NCI-H187 (cell line): ENCODE results near the gene ZNF709.
A peak's percentile ranks its signal among the peaks of the same experiment; 100 is the strongest.
"Not testable (repeated sequence)": the region's sequence is repeated elsewhere in the genome, so short reads cannot be mapped to it uniquely, and the experiment has no call there.

ENCODE experiments used
- DNase-seq, 2 experiments: peaks; one replicate each; lab custom pipeline; 2025; lab: John Stamatoyannopoulos, UW

Gene ZNF709

DNA sequence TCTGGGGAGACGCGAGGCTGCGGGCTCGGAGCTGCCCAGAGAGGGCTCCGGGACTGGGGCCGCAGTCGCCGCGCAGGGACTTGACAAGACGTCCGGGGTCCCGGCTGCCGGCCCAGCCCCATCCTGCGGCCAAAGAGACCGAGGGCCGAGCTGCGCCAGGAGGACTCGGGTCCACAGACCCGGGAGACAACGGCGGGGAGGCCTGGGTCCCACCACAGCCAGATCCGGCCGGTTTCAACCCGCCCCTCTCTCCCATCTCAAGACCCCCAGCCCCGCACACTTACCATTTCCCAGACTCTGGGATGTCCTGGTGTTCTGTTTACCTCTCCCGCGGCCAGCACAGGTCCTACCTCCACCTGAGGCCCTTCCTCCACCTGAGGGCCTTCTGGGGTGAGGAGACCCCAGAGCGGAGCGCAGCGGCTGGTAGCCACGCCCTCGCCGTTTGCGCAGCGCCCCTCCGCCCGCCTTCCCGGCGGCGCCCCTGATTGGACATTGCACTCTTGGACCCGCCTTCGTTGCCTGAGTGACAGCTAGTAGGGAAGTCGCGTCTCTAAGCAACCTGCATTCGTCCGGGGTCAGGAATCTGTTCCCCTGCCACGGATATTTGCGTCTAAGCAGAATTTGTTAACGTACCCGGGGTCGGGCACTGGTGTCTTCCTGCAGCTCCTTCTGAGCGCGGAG is at the start of gene ZNF709:
Gene ZNF709 (minus strand): TSS at position 446 of the 681 bp plus-strand sequence. CDS start 159 bp downstream, at position 287.
- peak; percentile 11 to 69 for DNase-seq

DNA sequence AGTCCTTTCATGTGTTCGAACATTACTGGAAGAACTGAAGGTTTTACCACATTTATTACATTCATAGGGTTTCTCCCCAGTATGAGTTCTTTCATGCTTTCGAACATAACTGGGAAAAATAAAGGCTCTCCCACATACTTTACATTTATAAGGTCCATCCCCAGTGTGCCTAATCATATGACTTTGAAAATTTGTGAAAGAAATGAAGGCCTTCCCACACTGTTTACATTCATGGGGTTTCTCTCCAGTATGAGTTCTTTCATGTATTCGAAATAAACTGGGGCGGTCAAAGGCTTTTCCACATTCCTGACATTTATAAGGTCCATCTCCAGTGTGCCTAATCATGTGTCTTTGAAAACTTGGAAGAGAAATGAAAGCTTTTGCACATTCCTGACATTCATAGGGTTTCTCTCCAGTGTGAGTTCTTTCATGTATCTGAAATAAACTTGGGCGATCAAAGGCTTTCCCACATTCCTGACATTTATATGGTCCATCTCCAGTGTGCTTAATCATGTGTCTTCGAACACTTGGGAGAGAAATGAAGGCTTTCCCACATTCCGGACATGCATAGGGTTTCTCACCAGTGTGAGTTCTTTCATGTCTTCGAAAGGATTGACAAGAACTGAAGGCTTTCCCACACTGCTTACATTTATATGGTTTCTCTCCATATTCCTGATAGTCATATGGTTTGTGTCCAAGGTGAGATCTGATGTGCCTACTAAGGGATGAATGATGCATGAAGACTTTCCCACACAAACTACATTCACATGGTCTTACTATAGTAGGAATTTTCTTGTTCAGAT is 42.6 kb upstream of the ZNF709 start:
- no peak for DNase-seq

DNA sequence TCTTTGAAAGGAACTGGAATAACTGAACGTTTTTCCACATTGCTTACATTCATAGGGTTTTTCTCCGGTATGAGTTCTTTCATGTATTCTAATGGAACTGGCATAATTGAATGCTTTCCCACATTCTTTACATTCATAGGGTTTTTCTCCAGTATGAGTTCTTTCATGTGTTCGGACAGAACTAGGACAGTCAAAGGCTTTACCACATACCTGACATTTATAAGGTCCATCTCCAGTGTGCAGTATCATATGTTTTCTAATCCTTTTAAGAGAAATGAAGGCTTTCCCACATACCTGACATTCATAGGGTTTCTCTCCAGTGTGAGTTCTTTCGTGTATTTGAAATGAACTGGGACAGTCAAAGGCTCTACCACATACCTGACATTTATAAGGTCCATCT is 41.9 kb upstream of the ZNF709 start:
- DNase-seq: no peak

DNA sequence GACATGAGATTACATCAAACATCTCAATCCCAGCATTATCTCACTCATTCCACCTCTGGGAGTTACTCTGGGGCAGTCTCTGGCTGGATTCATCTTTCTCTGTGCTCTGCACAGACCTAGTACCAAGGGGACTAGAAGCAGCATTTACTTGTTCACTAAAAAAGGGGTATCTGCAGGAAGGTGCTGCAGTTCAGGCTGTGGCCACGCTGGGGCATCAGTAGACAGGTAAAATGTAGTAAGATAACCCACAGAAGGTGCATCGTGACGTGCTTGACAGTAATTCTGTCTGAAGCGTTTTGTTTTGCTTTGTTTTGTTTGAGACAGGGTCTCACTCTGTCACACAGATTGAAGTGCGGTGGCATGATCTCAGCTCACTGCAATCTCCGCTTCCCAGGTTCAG is 37.4 kb upstream of the ZNF709 start:
- DNase-seq: no peak

DNA sequence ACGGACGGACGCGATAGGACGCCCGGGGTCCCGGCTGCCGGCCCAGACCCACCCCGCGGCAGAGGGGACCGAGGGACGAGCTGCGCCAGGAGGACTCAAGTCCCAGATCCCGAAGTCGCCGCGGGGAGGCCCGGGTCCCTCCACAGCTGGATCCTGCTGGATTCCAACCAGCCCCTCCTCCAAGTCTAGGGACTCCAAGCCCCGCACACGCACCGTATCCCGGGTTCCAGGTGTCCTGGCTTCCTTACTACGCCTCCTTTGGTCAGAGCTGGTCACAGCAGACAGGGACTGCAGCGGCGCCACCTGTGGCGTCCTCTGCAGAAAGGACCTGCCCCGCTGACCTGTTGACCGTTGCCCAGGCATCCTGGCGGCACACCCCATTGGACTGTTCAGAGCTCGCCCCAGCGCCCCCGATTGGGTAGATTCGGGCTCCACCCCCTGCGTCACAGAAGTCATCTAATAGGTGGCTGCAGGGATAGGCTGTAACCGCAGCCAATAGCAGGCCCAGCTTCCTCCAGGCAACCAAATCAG is 29.0 kb upstream of the ZNF709 start:
- no peak for DNase-seq

DNA sequence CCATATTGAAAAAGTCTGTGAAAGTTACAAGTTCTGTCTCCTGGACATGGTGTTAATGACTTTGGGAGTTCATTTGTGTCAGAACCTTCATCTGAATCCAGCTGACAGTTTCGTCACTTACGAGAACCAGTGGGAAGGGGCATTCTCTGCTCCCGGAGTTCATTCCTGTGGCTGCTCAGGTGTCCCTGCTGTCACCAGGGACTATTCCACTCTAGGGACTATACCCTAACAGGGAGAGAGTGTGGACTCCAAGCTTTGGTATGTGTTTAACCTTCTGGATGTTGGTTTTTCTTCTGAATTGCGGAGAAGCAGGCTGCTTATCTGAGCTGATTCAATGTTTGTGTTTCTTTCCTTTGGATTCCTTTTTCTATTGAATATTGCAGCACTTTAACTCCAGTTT is 12.4 kb upstream of the ZNF709 start:
- no peak for DNase-seq

DNA sequence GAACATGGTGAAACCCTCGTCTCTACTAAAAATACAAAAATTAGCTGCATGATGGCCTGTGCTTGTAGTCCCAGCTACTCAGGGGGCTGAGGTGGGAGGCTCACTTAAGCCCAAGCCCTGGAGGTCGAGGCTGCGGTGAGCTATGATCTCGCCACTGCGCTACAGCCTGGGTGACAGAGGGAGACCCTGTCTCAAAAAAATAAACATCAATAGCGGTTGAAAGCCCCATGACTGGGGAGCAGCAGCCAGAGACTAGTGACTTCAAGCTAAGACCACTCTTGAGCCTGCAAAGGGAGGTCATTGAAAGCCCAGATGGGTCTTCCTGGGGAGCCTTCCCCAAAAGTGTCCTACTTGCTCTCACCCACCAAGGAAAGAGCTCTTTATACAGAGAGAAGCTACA is 11.9 kb upstream of the ZNF709 start:
- DNase-seq: no peak

DNA sequence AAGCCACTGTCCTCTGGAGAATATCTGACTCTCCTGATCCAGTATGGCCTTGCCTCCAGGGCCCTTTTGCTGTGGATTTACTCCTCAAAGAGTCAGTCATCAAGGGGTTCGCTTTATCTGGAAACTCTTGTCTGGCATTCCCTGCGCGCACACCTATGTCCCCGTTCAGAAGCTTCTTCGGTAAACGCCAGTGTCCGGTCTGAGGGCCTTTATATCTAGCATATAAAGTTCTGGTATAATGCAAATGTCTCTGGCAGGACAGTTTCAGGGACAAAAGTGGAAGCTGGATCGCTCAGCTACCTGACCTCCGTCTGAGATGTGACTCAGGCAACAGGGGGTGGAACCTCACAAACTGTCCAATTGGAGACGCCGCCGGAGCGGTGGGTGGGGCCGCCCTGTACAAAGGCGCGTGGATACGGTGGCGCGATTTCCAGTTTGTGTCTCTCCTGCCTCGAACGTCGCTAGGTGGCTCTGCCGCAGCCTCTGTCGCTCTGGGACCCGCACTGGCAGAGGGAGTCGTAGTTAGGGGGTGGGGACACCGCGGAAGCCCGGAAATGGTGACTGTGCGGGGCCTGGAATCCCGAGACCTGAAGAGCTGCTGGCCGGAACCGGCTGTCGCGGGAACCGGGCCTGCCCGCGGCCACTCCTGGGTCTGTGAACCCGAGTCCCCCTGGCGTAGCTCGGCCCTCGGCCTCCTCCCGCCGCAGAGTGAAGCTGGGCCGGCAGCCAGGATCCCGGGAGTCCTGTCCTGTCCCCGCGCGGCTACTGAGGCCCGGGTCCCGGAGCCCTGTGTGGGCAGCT is 10.6 kb upstream of the ZNF709 start:
- peak; percentile 59 to 79 for DNase-seq

DNA sequence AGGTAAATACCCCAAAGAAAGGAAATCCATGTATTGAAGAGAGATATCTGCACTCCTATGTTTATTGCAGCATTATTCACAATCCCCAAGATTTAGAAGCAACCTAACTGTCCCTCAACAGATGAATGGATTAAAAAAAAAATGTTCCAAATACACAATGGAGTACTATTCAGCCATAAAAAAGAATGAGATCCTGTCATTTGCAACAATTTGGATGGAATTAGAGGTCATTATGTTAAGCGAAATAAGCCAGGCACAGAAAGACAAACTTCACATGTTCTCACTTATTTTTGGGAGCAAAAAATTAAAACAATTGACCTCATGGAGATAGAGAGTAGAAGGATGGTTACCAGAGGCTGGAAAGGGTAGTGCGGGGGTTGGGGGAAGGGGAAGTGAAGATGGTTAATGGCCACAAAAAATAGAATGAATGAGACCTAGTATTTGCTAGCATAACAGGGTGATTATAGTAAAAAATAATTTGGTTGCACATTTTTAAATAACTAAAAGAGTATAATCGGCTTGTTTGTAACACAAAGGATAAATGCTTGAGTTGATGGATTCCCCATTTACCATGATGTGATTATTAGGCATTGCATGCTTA is 9.7 kb upstream of the ZNF709 start:
- no peak for DNase-seq

DNA sequence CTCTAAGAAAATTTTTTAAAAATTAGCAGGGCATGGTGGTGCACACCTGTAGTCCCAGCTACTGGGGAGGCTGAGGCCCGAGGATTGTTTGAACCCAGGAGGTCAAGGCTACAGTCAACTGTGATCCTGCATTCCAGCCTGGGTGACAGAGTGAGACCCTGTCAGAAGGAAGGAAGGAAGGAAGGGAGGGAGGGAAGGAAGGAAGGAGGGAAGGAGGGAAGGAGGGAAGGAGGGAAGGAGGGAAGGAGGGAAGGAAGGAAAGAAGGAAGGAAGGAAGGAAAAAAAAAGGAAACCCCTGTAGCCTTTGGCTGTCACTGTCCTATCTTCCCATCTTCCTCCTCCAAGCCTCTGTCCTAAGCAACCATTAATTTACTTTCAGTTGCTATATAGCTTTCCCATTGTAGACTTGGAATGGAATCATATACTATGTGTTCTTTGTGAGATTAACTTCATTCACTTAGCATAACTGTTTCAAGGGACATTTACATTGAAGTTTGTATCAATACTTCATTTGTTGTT is 1.7 kb upstream of the ZNF709 start:
- not testable (repeated sequence) for DNase-seq

DNA sequence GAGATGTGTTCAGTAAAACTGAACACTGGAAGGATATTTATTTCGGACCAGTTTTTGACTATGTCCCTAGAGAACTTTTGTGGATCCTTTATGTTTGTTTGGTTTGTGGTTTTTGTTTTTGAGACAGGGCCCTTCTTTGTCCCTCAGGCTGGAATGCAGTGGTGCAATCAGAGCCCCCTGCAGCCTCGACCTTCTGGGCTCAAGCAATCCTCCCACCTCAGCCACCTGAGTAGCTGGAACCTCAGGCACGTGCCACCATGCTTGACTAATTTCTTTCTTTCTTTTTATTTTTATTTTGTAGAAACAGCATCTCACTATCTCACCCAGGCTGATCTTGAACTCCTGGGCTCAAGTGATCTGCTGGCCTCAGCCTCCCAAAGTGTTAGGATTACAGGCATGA is 955 bp upstream of the ZNF709 start:
- no peak for DNase-seq

DNA sequence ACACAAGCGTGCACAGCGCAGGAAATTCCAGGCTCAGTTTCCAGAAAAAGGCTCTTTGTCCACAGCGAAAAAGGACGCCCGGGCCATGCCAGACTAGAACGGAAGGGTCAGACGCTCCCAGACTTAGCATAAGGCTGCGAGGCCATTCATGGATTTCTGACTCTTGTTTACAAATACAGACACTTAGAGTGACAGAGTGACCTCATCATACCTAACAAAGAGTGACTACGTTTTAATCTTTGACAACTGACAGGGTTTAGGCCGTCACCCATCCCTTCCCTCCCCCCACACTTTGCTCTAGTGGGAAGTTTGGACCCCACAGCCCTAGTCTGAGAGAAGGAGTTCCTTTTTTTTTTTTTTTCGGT is 418 bp upstream of the ZNF709 start:
- no peak for DNase-seq

DNA sequence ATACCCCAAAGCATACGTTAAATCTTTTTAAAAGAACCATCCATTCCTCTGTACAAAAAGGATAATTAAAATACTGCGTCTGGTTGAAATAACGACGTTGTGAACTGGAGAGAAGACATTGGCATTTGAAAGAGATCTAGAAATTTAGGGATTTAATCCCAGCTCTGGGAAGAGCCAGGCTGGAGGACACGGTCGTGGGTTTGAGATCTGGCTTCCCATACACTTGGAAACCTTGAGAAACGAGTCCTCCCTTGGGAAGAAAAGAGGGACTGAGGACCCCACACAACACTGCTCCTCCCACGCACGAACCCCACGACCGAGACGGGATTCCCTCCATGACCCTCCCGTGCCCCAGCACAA is 625 bp downstream of the ZNF709 start:
- no peak for DNase-seq

DNA sequence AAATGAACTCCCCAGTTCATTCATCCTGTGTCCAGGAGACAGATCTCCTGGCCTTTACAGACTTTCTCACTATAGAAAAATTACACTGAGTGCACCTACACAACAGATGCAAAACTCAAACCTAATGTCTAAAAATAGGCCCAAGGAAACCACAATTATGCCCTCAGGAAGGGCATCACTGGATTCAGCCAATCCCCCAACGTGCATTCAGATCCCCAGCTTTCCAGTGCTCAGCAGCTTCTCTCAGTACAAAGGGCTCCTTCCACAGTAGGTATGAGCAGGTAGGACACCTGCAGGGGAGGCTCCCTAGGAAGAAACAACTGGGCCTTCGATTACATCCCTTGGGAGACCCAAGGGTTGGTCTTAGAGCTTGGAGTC is 2.1 kb downstream of the ZNF709 start:
- DNase-seq: no peak

DNA sequence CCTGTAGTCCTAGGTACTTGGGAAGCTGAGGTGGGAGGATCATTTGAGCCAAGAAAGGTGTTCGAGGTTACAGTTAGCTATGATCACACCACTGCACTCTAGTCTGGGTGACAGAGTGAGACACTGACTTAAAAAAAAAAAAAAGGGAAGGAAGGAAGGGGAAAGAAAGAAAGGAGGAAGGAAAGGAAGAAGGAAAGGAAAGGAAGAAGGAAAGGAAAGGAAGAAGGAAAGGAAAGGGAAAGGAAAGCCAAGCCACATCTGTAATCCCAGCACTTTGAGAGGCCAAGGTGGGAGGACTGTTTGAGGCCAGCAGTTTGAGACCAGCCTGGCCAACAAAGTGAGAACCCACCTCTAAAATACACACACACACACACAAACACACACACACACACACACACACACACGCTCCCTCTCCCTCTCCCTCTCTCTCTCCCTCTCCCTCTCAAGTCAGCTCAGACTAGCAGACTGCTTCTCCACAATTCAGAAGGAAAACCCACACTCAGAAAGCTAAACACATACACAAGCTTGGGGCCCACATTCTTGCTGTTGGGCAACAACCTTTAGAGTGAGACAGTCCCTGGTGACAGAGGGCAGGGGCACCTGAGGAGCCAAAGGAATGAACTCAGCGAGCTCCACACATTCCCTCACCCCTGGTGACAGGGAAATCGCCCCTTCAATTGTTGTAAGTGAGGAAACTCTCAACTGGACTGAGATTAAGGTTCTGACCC is 2.7 kb downstream of the ZNF709 start:
- no peak for DNase-seq

DNA sequence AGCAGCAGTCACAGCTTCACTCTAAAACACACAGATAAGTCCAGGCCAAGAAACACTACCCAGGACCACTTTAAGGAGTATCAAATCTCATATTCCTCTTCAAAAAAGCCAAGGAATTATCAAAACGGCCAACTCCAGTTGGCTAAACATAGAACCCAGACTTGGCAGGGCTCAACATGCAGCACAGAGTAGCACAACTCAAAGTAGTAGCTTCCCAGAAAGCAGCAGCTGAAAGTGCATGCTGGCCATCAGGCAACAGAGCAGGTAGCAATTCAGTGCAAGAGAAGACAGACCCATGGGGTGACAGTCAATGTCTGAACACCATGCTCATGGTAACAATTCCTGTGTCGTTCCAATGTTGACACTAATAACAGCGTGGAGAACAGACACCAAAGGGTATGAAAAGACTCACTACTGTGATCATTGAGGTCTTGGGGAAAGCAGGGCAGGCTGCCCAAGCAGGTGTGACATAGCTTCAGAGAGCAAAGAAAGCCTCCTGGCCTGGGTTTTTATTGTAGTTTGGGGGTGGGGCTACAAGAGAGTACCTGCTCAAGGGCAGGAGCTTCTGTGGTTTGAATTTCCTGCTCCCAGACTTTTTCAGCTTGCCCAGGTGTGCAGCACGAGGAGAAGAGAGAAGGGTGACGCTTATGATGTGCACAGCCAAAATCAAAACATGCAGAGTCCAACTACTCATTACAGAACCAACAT is 6.2 kb downstream of the ZNF709 start:
- no peak for DNase-seq

DNA sequence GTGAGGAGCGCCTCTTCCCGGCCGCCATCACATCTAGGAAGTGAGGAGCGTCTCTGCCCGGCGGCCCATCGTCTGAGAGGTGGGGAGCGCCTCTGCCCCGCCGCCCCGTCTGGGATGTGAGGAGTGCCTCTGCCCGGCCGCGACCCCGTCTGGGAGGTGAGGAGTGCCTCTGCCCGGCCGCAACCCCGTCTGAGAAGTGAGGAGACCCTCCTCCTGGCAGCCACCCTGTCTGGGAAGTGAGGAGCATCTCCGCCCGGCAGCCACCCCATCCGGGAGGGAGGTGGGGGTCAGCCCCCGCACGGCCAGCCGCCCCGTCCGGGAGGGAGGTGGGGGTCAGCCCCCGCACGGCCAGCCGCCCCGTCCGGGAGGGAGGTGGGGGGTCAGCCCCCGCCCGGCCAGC is 17.0 kb downstream of the ZNF709 start:
- not testable (repeated sequence) for DNase-seq

DNA sequence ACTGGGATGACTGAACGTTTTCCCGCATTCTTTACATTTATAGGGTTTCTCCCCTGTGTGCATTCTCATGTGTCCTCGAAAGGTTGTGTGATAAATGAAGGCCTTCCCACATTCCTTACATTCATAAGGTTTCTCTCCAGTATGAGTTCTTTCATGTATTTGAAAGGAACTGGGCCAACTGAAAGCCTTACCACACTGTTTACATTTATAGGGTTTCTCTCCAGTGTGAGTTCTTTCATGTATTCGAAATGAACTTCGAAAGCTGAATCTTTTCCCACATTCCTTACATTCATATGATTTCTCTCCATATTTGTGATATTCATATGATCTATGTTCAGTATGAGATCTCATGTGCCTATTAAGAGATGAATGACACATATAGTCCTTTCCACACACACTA is 19.4 kb downstream of the ZNF709 start:
- no peak for DNase-seq

DNA sequence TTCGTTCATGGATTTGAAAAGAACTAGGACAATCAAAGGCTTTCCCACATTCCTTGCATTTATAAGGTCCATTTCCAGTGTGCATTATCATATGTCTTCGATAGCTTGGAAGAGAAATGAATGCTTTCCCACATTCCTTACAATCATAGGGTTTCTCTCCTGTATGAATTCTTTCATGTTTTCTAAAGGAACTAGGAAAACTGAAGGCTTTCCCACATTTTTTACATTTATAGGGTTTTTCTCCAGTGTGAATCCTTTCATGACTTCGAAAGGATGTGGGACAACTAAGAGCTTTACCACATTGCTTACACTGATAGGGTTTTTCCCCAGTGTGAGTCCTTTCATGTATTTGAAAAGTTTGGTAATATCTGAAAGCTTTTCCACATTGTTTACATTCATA is 19.8 kb downstream of the ZNF709 start:
- no peak for DNase-seq

DNA sequence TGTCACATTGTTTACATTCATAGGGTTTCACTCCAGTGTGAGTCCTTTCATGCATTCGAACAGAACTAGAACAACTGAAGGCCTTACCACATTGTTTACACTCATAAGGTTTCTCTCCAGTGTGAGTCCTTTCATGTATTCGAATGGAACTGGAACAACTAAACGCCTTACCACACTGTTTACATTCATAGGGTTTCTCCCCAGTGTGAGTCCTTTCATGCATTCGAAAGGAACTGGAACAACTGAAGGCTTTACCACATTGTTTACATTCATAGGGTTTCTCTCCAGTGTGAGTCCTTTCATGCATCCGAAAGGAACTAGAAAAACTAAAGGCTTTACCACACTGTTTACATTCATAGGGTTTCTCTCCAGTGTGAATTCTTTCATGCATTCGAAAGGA is 20.5 kb downstream of the ZNF709 start:
- DNase-seq: not testable (repeated sequence)

DNA sequence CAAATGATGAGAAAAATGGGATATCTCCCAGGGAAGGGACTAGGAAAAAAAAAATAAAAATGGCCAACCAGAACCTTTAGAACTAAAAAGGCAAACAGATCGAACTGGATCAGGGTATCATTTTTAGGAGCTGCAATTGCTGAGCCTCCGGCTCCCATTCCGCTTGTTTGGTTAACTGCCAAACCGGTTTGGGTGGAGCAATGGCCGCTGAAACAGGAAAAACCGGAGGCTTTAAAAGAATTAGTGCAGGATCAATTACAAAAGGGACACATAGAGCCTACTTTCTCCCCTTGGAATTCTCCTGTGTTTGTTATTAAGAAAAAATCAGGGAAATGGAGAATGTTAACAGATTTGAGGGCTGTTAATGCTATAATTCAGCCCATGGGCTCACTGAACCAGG is 31.1 kb downstream of the ZNF709 start:
- no peak for DNase-seq
